HG03520 (cell line): Measurements from ENCODE around the gene TOP3B.
"Not testable (repeated sequence)": the region's sequence is repeated elsewhere in the genome, so short reads cannot be mapped to it uniquely, and the experiment has no call there.

Experiments
- ATAC-seq: cut with Tn5 transposase; IDR thresholded peaks from one replicate; pipeline ENCODE4 v1.9.1; 2021; ENCODE audit warnings: mild to moderate bottlenecking, moderate library complexity; ENCODE audit not compliant: unreplicated experiment

The TOP3B gene

DNA sequence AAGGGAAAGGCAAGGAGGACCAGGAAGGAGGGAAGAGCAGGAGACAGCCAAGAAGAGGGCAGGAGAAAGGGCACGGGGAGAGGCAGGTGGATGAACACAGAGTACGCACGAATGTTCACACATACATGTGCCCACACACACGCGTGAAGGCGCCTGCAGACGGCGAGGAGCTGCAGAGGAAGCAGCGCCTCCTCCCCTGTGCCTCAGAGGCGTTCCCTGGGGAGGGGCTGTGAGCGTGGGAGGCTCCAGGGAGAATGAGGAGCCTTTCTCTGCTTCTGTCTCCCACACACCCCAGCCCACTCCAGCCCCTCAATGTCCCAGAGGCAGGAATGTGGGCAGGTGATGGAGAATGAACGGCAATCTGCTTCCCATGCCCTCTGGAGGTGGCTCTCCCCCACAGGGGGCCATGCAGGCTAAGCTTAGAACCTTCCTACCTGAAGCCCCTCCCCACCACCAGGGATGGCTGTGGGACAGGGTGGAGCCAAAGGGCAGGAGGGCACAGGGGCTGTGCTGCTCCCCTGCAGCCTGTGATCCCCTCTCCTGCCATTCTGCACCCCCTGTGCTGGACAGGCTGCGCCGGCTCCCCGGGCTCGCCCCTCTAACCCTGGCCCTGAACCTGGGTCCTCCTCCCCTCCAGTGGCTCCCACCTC is 55.3 kb downstream of the TOP3B start:
- no peak for ATAC-seq

DNA sequence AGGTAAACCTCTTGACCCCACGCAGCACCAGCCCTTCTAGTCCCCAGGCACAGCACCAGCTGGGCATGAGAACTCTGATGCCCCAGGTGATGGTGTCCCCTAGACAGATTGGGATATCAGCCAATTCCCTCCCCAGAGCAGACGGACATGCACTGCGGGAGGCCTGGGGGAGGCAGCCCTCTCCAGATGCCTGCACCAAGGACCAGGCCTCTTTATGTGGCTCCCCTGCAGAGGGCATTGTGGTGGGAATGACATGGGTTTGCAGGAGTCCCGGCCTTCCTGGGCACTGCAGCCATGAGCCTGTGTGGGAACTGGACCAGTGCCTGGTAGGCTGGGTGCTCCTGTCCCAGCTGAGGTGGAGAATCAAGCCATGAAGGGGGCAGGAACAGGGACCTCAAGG is 55.9 kb downstream of the TOP3B start:
- ATAC-seq = no peak

DNA sequence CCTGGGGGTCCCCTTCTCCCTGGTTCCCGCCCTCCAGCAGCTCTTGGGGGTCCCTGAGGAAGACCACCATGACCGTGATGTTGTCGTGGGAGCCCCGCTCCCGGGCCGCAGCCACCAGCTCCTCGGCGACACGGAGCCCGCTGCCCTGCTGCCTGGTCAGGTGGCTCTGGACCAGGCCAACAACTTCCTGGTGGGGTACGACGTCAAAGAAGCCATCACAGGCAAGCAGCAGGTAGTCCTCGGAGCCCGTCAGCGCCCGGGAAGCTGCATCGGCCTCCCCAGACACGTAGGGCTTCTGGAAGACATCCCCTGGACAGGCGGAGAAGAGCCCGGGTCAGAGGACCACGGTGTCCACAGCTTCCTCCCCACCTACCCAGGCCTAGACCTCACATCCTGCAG is 59.4 kb downstream of the TOP3B start:
- ATAC-seq = no peak

DNA sequence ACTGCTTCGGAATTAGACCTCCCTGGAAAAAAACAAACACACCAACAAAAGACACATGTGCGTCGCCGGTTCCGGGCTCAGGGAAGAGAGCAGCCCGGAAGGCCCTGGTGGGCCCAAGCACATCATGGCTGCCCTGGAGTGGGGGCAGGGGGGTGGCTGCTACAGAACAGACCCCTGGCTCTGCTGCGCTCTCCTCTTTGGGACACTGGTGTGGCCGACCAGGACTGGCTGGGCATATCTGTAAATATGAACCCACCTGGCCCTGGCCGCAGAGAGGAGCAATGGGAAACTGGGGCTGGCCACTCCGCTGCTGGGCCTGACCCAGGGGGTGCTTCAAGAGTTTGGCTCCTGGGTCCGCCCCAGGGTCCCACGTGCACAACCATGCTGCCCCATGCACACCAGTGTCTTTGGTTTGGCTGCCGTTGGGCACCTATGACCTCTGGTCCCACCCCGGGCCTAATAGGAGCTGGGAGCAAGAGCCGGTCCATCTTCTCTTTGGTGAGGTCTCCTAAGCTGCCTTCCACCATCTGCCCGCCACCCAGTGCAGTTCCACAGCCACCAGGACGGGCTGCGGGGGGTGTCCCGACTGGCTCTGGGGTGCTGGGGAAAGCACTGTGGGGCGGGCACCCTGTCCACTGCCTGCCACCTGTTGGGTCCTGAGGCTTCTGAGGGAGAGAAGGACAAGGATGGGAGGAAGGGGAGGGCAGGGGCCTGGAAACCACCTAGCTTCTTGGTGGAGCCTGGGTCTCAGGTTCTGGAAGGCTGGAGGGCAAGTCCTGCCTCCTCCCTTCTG is 60.0 kb downstream of the TOP3B start:
- no peak for ATAC-seq

DNA sequence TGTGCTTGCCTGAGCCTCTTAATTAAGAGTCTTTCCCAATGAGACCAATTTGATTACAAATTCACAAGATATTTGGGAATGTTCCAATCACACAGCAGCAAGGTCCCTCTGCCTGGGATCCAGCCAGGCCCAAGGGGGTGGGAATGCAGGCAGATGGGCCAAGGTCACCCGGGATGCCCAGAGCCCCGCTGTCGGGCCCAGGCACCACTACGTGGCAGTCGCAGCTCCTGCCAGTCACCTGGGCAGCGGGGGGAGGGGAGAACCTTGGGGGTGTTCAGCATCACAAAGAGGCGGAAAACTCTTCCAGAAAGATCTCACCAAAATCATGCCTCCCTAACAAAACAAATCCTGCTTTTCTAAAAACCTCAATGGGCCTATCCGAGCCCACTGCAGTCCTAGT is 60.9 kb downstream of the TOP3B start:
- ATAC-seq = no peak

DNA sequence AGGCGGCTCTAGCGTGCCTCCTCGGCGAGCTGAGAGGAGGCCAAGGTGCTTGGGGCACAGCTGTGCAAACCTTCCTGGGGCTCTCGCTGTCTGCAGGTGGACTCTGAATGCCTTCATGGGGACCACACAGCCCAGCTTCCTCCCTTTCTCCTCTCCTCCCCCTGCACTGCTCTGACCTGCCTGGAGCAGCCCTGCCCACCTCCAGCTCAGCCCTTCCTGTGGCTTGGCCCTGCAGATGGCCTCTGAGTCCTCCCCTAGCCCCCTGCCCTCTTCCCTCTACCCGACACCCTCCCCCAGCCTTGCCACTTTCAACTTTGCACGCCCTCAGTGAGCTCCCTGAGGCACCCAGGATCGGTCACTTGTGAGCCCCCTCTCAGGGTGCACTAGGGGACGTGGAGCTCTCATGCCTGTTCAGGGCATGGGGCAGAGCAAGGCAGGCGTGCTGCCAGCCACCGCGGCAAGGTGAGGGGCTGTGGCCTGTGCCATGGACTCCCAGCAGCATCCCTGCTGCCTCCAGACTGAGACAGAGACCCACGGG is 61.3 kb downstream of the TOP3B start:
- ATAC-seq = no peak

DNA sequence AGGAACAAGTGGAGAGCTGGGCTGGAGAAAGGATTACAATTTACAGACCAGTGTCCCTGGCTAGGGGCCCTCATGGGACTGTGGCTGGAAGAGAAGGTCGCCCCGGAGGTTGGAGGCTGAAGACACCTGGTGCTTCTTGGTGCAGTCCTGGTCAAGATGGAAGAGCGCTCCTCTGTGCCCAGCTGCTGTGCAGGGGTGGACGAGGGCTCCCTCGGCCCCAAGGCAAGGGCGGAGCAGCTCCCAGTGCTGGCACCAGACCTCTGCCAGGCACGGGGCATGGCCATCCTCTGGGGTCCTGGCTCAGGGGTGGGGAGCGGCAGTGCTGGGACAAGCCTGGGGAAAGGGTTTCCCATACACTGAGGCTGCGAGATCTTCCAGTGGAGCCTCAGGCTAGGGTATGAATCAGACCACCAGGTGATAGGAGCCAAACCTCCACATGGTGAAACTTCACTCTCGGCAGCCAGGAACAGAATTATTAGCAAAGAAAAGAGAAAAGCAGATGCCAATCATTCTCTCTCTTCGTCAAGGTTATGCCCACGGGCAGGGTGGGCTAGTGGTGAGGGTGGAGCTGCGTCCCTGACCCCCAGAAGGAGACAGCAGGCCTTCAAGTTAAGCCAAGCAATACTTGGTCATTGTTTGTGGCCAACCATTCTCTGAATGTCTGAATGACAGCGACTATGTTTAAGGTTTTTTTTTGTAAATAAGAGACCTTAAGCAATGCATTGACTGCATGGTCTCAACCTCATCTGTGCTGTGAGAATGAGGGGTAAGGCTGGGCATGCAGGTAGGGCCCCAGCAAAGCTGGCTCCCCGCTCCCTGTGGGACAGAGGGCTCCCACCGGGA is 62.0 kb downstream of the TOP3B start:
- ATAC-seq = no peak

DNA sequence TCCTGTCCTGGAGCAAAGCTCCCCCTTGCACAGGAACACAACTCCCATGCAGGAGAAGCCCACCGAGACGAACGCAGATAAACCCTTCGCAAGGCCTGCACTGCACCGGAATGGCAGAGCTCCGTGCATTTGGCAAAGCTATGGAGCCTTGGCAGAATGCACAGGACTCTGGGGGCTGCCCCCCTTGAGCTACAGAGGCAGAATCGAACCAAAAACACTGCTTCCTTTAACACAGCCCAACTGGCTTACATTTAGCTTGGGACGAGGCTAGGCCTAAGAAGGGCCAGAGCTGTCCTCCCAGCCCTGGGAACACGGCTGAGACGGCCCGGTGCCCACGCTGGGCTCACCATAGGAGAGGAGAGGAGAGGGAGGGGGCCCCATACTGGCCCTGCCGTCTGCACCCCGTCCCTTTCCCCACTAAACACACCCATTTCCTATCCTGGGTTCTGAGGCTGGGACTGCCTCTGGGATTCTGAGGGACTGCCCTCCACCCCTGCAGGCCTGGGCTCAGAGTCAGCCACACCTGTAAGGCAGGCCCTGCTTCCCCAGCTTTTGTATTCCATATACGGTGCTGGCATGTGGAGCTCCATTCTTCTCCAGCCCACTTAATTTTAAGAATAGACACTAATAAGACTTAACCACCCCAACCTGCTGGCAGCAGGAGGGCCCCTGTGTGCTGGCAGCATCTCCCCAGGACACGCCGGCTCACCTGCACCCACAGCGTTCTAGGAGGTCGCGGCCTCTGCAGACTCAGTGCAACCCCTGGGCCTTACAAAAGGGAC is 62.9 kb downstream of the TOP3B start:
- no peak for ATAC-seq

DNA sequence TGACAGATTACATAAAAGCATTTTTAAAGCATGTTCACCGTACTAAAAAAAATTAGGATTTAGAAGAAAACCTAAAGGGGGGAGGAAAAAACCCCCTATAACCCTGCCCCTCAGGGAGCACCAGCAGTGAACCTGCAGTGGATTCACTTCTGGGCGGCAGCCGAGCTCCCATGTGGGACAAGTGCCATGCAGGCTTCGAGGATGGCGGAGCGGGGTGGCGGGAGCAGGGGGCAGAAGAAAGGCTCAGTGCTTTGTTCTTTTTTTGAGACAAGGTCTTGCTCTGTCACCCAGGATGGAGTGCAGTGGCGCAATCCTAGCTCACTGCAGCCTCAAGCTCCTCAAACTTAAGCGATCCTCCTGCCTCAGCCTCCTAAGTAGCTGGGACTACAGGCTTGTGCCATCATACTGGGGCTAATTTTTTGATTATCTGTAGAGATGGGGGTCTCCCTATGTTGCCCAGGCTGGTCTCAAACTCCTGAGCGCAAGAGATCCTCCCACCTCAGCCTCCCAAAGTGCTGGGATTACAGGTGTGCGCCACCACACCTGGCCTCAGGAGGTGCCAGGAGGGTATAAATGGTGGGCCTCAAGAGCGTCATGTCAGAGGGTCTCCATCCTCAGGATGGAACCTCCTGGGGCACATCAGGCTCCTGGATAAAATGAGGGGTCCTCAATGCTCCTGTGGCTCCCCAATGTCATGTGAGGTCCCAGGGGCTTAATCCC is 64.0 kb downstream of the TOP3B start:
- ATAC-seq = no peak

DNA sequence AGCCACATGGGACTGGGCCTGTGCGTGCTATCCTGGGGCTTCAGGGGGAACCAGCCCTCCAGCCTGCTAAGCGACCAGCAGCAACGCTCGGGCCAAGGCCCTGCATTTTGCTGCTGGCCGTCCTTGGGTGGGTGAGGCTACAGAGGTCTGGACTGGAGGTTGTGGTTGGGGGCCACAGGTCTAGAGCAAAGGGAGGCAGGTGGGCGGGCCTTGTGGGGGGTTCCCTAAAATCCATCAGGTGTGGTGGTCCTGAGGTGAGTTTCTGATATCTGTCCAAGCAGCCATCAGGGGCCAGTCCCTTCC is 64.7 kb downstream of the TOP3B start:
- ATAC-seq = no peak

DNA sequence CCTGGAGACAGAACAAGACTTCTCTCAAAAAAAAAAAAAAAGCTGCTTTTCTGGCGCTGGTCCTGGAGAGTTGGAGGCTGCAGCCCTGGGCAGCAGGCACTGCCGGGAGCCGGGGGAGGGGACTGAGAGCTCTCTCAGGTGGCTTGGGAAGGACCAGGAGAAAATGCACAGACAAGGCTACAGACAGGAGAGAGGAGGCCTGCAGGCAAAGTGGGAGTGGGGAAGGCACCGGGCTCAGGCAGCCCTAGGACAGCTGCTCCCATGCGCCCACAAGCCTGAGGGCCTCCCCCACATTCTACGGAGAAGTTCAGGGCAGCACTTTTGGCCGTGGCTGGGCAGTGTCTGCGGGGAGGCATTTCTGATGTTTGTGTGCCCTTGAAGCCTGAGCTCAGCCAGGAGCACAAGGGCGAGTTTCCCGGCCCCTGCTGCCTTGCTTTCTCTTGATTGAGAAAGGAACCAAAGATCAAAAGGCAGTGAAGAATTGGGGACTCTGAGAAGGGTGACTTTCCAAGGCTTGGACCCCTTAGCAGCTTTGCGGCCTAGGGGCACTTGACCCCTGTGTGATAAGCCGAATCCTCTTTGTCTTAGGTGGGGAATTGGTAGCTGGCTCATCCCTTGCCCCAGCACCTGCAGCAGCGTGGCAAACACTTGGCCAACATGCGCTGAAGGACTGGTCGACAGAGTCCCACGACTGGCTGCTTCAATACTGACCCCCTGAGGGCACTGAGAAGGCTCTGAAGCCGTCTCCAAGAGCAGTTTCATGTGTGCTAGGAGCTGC is 65.2 kb downstream of the TOP3B start:
- ATAC-seq = no peak

DNA sequence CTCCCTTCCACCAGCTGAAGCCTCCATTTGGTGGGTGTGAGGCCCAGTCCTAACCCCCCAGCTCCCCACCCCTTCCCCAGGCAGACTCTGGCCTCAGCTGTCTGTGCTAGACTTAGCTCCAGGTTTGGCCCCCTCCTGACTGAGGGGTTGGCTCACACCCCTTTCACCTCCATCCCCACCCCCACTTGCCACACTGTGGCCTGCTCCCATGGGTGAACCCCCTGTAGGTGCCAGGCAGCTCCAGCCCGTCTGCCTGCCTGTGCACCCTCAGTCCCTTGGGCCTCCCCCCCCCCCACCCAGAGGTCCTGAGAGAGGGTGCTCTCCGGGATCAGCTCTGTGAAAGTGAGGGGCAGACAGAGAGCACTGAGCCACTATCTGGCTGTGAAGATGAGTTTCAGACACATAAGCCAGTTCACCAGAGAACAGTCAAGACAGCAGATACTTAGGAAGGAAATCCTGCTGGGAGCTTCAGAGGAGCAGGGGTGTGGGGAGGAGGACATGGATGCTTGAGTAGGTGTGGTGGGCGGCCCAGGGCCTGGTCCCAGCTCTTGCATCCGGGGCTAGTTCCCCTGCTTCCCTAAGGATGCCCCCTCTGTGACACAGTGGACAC is 66.2 kb downstream of the TOP3B start:
- no peak for ATAC-seq

DNA sequence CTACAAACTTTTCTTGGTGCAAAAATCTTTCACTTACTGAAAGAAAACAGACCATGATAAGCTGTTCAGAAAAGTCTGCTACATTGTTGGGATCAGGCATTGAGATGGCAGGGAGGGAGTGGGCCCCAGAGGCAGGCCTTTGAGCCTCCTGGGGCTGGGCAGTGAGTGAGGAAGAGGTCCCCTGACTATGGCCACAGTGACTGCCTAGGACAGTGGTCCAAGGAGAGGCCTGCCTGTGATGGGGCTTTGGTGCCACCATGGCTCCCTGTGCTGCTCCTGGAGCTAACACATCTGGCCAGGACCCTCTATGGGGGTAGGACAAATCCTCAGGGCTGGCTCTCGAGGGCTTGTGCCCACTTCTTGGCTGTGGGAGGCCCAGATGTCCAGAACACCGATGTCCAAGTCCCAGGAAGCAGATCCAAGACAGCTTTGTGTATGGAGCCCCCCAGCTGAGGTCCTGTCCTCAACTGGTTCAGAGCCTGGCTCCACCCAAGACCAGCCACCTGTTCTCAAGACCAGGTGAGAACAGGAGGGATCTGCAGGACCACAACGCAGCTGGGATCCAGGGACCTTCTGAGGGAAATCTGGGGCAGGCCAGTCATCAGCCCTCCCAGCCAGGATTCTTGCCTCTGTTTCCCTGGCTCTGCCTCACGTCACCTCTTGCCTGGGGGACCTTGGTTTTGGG is 66.8 kb downstream of the TOP3B start:
- ATAC-seq = no peak

DNA sequence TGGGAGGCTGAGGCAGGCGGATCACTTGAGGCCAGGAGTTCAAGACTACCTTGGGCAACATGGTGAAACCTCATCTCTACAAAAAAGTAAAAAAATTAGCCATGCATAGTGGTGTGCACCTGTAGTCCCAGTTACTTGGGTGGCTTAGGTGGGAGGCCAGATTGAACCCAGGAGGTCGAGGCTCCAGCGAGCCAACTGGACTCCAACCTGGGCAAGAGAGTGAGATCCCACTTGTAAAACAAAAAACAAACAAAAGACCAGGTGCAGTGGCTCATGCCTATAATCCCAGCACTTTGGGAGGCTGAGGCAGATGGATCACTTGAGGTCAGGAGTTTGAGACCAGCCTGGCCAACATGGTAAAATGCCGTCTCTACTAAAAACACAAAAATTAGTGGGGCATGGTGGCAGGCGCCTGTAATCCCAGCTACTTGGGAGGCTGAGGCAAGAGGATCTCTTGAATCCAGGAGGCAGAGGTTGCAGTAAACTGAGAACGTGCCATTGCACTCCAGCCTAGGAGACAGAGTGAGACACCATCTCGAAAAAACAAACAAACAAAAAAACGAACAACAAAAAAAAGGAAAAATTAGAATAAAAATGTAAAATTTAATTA is 68.4 kb downstream of the TOP3B start:
- not testable (repeated sequence) for ATAC-seq

DNA sequence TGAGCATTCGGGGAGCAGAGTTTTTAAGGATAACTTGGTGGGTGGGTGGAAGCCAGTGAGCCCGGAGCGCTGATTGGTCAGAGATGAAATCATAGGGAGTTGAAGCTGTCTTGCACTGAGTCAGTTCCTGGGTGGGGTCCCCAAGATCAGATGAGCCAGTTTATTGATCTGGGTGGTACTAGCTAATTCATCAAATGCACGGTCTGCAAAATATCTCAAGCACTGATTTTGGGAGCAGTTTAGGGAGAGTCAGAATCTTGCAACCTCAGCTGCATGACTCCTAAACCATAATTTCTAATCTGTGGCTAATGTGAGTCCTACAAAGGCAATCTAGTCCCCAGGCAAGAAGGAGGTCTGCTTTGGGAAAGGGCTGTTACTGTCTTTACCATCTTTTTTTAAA is 72.2 kb downstream of the TOP3B start:
- ATAC-seq = not testable (repeated sequence)

DNA sequence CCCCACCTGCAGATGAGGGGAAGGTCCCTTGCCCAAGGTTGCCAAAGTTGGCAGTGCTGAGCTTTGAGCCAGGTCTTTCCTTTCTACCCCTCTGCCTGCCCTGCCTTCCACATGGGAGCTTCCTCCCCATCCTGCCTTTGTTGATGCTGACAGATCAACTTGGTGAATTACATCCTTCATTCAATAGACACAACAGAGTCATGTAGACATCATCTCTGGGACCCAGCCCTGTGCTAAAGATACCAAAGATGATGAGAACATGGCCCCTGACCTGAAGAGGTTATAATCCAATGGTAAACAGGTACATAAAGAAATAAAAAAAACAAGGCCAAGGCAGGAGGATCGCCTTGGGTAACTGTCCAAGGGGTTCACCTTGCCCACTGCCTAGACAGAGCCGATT is 72.7 kb downstream of the TOP3B start:
- ATAC-seq = no peak

DNA sequence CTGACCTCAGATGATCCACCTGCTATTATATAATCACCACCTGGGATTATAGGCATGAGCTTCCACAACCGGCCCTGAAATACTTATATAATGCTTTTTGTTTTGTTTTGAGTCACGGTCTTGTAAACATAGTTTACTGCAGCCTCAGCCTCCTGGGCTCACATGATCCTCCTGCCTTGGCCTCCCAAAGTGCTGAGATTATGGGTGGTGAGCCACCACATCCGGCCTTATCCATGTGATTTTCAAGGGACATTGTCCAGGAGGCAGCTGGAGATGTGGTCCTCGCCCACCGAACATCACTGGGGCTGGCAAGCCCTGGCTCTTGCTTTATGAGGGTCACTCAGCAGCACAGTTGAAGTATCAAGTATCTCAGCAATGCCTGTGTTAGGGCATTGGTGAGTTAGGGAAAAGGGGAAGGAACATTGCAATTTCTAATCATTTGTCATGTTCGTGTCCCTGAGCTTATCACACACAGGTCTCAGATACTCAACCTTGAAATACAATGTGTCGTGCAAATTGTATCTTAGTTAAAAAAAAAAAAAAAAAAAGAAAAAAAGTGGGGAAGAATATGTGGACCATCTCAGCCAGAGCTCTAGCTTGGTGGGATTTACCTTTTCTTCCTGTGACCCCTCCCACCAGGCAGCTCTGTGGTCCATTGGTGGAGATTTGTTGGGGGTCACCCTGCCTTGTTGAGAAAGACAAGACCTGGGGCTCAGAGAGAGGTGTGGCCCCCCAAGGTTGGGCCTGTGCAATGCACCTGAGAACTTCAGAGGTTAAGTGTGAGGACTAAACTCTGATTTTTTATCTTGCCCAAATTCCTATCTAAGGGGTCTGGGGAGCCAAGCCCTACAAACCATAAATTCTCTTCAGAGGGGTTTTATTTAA is 74.7 kb downstream of the TOP3B start:
- no peak for ATAC-seq
